ENCODE data around the gene DAD1. TPM values are rescaled to one million over a fixed set of nuclear protein-coding genes. Genes with fewer than 3 reads are reported as not detected.

The DAD1 gene
- total RNA-seq, 2 donors from 2014 or later = 147 to 221 TPM

GRCh38 chr14:22530127-22530526 lies 58.9 kb downstream of the DAD1 start:
- Mint-ChIP-seq H3K27ac (peak overlapping the region; percentile 69 to 88), H3K4me1 (ENCODE audit: low read depth in 2 of 2) (peaks cover 33 to 78% of the 10 kb centered on the region in 2 donors), H3K9me3 (no peaks in the 10 kb centered on the region), H3K27me3 (no peaks in the 10 kb centered on the region), H3K4me3 (peak overlapping the region; percentile 65), H3K36me3 (peaks cover 13% of the 10 kb centered on the region)
- no peak for DNase-seq (ENCODE audit: low spot score)
- ATAC-seq = no peak

- Mint-ChIP-seq H3K27me3 (no peaks in the 10 kb centered on the region), H3K27ac (peak overlapping the region; percentile 86 to 88), H3K36me3 (peaks cover 4% of the 10 kb centered on the region), H3K9me3 (no peaks in the 10 kb centered on the region), H3K4me1 (ENCODE audit: low read depth in 2 of 2) (peaks cover 47 to 80% of the 10 kb centered on the region in 2 donors), H3K4me3 (peak overlapping the region; percentile 51)
- ATAC-seq = no peak
- DNase-seq (ENCODE audit: low spot score) = no peak
Observed at GRCh38 chr14:22526744-22527143, 62.3 kb downstream of the DAD1 start.

- H3K4me3 Mint-ChIP-seq = peak overlapping the region; percentile 51
- peak overlapping the region; percentile 86 to 88 for H3K27ac Mint-ChIP-seq
- DNase-seq (ENCODE audit: low spot score) = no peak
- ATAC-seq = peak in 1 of 2 donors; percentile 13
- peaks cover 45 to 80% of the 10 kb centered on the region in 2 donors for H3K4me1 Mint-ChIP-seq (ENCODE audit: low read depth in 2 of 2)
- H3K36me3 Mint-ChIP-seq = peaks cover 4% of the 10 kb centered on the region
- H3K27me3 Mint-ChIP-seq = no peaks in the 10 kb centered on the region
- H3K9me3 Mint-ChIP-seq = no peaks in the 10 kb centered on the region
Observed at GRCh38 chr14:22526218-22526617, 62.8 kb downstream of the DAD1 start.

- no peak for DNase-seq (ENCODE audit: low spot score)
- H3K27me3 Mint-ChIP-seq = no peaks in the 10 kb centered on the region
- no peak for ATAC-seq
- H3K9me3 Mint-ChIP-seq = no peaks in the 10 kb centered on the region
- peak overlapping the region; percentile 88 for H3K4me3 Mint-ChIP-seq
- H3K27ac Mint-ChIP-seq = peak overlapping the region; percentile 86 to 88
- peaks cover 46 to 81% of the 10 kb centered on the region in 2 donors for H3K4me1 Mint-ChIP-seq (ENCODE audit: low read depth in 2 of 2)
- no peaks in the 10 kb centered on the region for H3K36me3 Mint-ChIP-seq
Observed at GRCh38 chr14:22524784-22525161, 64.3 kb downstream of the DAD1 start.

GRCh38 chr14:22524115-22524783 lies 64.8 kb downstream of the DAD1 start:
- DNase-seq (ENCODE audit: low spot score) = no peak
- no peaks in the 10 kb centered on the region for H3K9me3 Mint-ChIP-seq
- H3K27ac Mint-ChIP-seq = peak overlapping the region; percentile 86 to 88
- H3K4me1 Mint-ChIP-seq (ENCODE audit: low read depth in 2 of 2) = peaks cover 50 to 81% of the 10 kb centered on the region in 2 donors
- peak overlapping the region; percentile 88 for H3K4me3 Mint-ChIP-seq
- peak; percentile 68 to 69 for ATAC-seq
- no peaks in the 10 kb centered on the region for H3K36me3 Mint-ChIP-seq
- no peaks in the 10 kb centered on the region for H3K27me3 Mint-ChIP-seq

GRCh38 chr14:22523283-22523682 lies 65.7 kb downstream of the DAD1 start:
- H3K4me1 Mint-ChIP-seq (ENCODE audit: low read depth in 2 of 2) = peaks cover 53 to 75% of the 10 kb centered on the region in 2 donors
- ATAC-seq (no peak), DNase-seq (ENCODE audit: low spot score) (no peak)
- H3K27ac Mint-ChIP-seq = peak overlapping the region; percentile 86 to 88
- H3K9me3 Mint-ChIP-seq = no peaks in the 10 kb centered on the region
- no peaks in the 10 kb centered on the region for H3K36me3 Mint-ChIP-seq
- H3K27me3 Mint-ChIP-seq = no peaks in the 10 kb centered on the region
- H3K4me3 Mint-ChIP-seq = peak overlapping the region; percentile 88

GRCh38 chr14:22522466-22522957 lies 66.5 kb downstream of the DAD1 start:
- Mint-ChIP-seq H3K36me3 (no peaks in the 10 kb centered on the region), H3K4me3 (peak overlapping the region; percentile 88), H3K27me3 (no peaks in the 10 kb centered on the region), H3K27ac (peak overlapping the region; percentile 86 to 88), H3K9me3 (no peaks in the 10 kb centered on the region), H3K4me1 (ENCODE audit: low read depth in 2 of 2) (peaks cover 57 to 78% of the 10 kb centered on the region in 2 donors)
- DNase-seq (ENCODE audit: low spot score) (no peak), ATAC-seq (no peak)

GRCh38 chr14:22521449-22522239 lies 67.4 kb downstream of the DAD1 start:
- ATAC-seq = no peak

GRCh38 chr14:22520796-22521195 lies 68.2 kb downstream of the DAD1 start:
- Mint-ChIP-seq H3K4me1 (ENCODE audit: low read depth in 2 of 2) (peaks cover 64 to 75% of the 10 kb centered on the region in 2 donors), H3K9me3 (no peaks in the 10 kb centered on the region), H3K27me3 (no peaks in the 10 kb centered on the region), H3K4me3 (peak overlapping the region; percentile 88), H3K27ac (peak overlapping the region; percentile 86 to 88), H3K36me3 (no peaks in the 10 kb centered on the region)
- no peak for DNase-seq (ENCODE audit: low spot score)
- no peak for ATAC-seq

More at GRCh38 chr14:22521449-22522239, 67.4 kb downstream of the DAD1 start:
- Mint-ChIP-seq H3K27me3 (no peaks in the 10 kb centered on the region), H3K4me3 (peak overlapping the region; percentile 88), H3K9me3 (no peaks in the 10 kb centered on the region), H3K36me3 (no peaks in the 10 kb centered on the region), H3K4me1 (ENCODE audit: low read depth in 2 of 2) (peaks cover 61 to 77% of the 10 kb centered on the region in 2 donors), H3K27ac (peak overlapping the region; percentile 86 to 88)
- no peak for DNase-seq (ENCODE audit: low spot score)

GRCh38 chr14:22519877-22520685 lies 68.9 kb downstream of the DAD1 start:
- Mint-ChIP-seq H3K9me3 (no peaks in the 10 kb centered on the region), H3K27me3 (no peaks in the 10 kb centered on the region), H3K4me3 (peak overlapping the region; percentile 88), H3K4me1 (ENCODE audit: low read depth in 2 of 2) (peaks cover 64 to 76% of the 10 kb centered on the region in 2 donors), H3K27ac (peak overlapping the region; percentile 86 to 88), H3K36me3 (no peaks in the 10 kb centered on the region)
- ATAC-seq (no peak), DNase-seq (ENCODE audit: low spot score) (no peak)

GRCh38 chr14:22518073-22518472 lies 71.0 kb downstream of the DAD1 start:
- H3K27me3 Mint-ChIP-seq = no peaks in the 10 kb centered on the region

GRCh38 chr14:22517117-22517720 lies 71.8 kb downstream of the DAD1 start:
- ATAC-seq (no peak), DNase-seq (ENCODE audit: low spot score) (no peak)
- Mint-ChIP-seq H3K27me3 (no peaks in the 10 kb centered on the region), H3K4me3 (peak overlapping the region; percentile 60), H3K36me3 (peaks cover 4% of the 10 kb centered on the region), H3K27ac (peak overlapping the region; percentile 59 to 63), H3K4me1 (ENCODE audit: low read depth in 2 of 2) (peaks cover 54 to 67% of the 10 kb centered on the region in 2 donors), H3K9me3 (no peaks in the 10 kb centered on the region)

More at GRCh38 chr14:22518073-22518472, 71.0 kb downstream of the DAD1 start:
- Mint-ChIP-seq H3K9me3 (no peaks in the 10 kb centered on the region), H3K36me3 (peaks cover 4% of the 10 kb centered on the region), H3K4me3 (peak overlapping the region; percentile 34), H3K4me1 (ENCODE audit: low read depth in 2 of 2) (peaks cover 54 to 68% of the 10 kb centered on the region in 2 donors), H3K27ac (peak overlapping the region; percentile 59 to 63)
- ATAC-seq (peak in 1 of 2 donors; percentile 11), DNase-seq (ENCODE audit: low spot score) (no peak)

GRCh38 chr14:22515929-22516328 lies 73.1 kb downstream of the DAD1 start:
- H3K27ac Mint-ChIP-seq = peak overlapping the region; percentile 59 to 75
- H3K36me3 Mint-ChIP-seq = peaks cover 4% of the 10 kb centered on the region
- H3K27me3 Mint-ChIP-seq = no peaks in the 10 kb centered on the region
- no peak for DNase-seq (ENCODE audit: low spot score)
- H3K9me3 Mint-ChIP-seq = no peaks in the 10 kb centered on the region
- ATAC-seq = no peak
- peaks cover 54 to 66% of the 10 kb centered on the region in 2 donors for H3K4me1 Mint-ChIP-seq (ENCODE audit: low read depth in 2 of 2)
- H3K4me3 Mint-ChIP-seq = peak overlapping the region; percentile 66

Measured in natural killer cell treated with Interleukin-12 subunit alpha and Interleukin-12 subunit beta and Interleukin-15 and Interleukin-18, amount 100 ng/mL, for 72 hours (primary cell).